ENCODE data around the gene LAPTM4A.

The LAPTM4A gene

GRCh38 chr2:20016346-20016745 is 35.1 kb downstream of the LAPTM4A start:
- DNase-seq (ENCODE audit: low read depth in 1 of 2, low spot score in 1 of 2): no peak
- peaks cover 24% of the 10 kb centered on the region for H3K27me3 ChIP-seq (ENCODE audit: insufficient read depth, poor library complexity, severe bottlenecking)
- no peak overlapping the region for H3K4me3 ChIP-seq (replicated peaks; ENCODE audit: insufficient read depth, low read length)
- H3K27ac ChIP-seq (replicated peaks): no peak overlapping the region
- TF ChIP-seq CTCF (IDR thresholded peaks at IDR 0.05; ENCODE audit: insufficient read depth, low read length): no peak
- TF ChIP-seq POLR2AphosphoS5 (IDR thresholded peaks at IDR 0.05; ENCODE audit: low read depth): no peak
- TF ChIP-seq SPI1 (IDR thresholded peaks at IDR 0.05; ENCODE audit: borderline replicate concordance, low read depth): no peak
- TF ChIP-seq REST (IDR thresholded peaks at IDR 0.05; ENCODE audit: insufficient replicate concordance, low read depth): no peak
- TF ChIP-seq GABPA (IDR thresholded peaks at IDR 0.05; ENCODE audit: low read depth): no peak

- H3K27me3 ChIP-seq (ENCODE audit: insufficient read depth, poor library complexity, severe bottlenecking): peaks cover 29% of the 10 kb centered on the region
- TF ChIP-seq GABPA (IDR thresholded peaks at IDR 0.05; ENCODE audit: low read depth) (no peak), CTCF (IDR thresholded peaks at IDR 0.05; ENCODE audit: insufficient read depth, low read length) (peak; percentile 37)
- no peak for DNase-seq (ENCODE audit: low read depth in 1 of 2, low spot score in 1 of 2)
- H3K27ac ChIP-seq (replicated peaks): no peak overlapping the region
- H3K4me3 ChIP-seq (replicated peaks; ENCODE audit: insufficient read depth, low read length): no peak overlapping the region
These were observed 35.8 kb downstream of the LAPTM4A start for GRCh38 chr2:20015482-20016083.

- TF ChIP-seq POLR2AphosphoS5 (IDR thresholded peaks at IDR 0.05; ENCODE audit: low read depth): no peak
- TF ChIP-seq REST (IDR thresholded peaks at IDR 0.05; ENCODE audit: insufficient replicate concordance, low read depth): no peak
- no peak for TF ChIP-seq GABPA (IDR thresholded peaks at IDR 0.05; ENCODE audit: low read depth)
- TF ChIP-seq CTCF (IDR thresholded peaks at IDR 0.05; ENCODE audit: insufficient read depth, low read length): no peak
- TF ChIP-seq SPI1 (IDR thresholded peaks at IDR 0.05; ENCODE audit: borderline replicate concordance, low read depth): no peak
- no peak for DNase-seq (ENCODE audit: low read depth in 1 of 2, low spot score in 1 of 2)
- Histone ChIP-seq H3K27ac (replicated peaks) (no peak overlapping the region), H3K4me3 (replicated peaks; ENCODE audit: insufficient read depth, low read length) (no peak overlapping the region), H3K27me3 (ENCODE audit: insufficient read depth, poor library complexity, severe bottlenecking) (peaks cover 36% of the 10 kb centered on the region)
These were observed 38.1 kb downstream of the LAPTM4A start for GRCh38 chr2:20013126-20013849.
